ENCODE data around the gene ATP8B4. TPM values are rescaled to one million over a fixed set of nuclear protein-coding genes. Genes with fewer than 3 reads are reported as not detected.

The ATP8B4 gene
- total and polyA plus RNA-seq, 10 of the 15 experiments (the other 5 are each of a cell fraction or from before 2014, with no cell fraction given): 0.02 to 0.94 (median 0.19) TPM

DNA sequence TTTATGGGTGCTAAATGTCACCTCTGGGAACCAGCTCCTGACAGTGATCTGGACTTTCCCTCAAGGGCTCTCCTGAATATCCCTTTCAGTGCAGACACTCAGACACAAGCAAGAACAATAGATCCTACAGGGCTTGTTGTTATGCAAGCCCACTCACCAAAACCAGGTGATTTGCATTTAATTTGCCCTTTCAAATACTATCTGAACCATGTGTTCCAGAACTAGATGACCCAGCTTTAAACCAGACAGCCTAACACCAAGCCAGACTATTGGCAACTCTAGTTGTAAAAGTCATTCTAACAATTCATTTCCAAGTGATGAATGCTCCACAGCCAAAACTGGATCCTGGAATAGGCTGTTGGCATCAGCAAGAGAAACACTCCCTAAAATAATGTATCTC, 5.6 kb upstream of the ATP8B4 start:
- BruUV-seq (replicated peaks): no TSS peak

More for the DNA sequence above, 5.6 kb upstream of the ATP8B4 start:
- RAD21 ChIA-PET (ENCODE audit: unreplicated experiment): no interaction called here
- intact Hi-C loops (cut with micrococcal nuclease; ENCODE audit: unreplicated experiment) (no loop called here), in situ Hi-C loops (cut with MboI) (no loop called here)
- peaks cover 0 to 3% of the 10 kb centered on the region in 2 experiments; a peak in 1 of 4 replicates for H3K27me3 ChIP-seq (replicated peaks in 1 of 2; ENCODE audit: control insufficient read depth in 2 of 2, insufficient read depth in 2 of 2, low read length in 1 of 2)
- CTCF ChIA-PET: no interaction called here
- no peaks in the 10 kb centered on the region; the same call in 2 of the 3 replicates for H3K9me3 ChIP-seq (replicated peaks; ENCODE audit: control insufficient read depth, insufficient read depth, low read length)
- H4K20me1 ChIP-seq (ENCODE audit: control insufficient read depth, insufficient read depth): no peaks in the 10 kb centered on the region
- no peak for ATAC-seq
- no peak for FAIRE-seq
- SMC1A ChIA-PET (ENCODE audit: uncharacterized antibody, unreplicated experiment): interaction anchor here (1.4 kb wide), 1 partner anchor 53 kb away, joined by 3 read pairs; no protein-coding TSS in a partner anchor
- H2AFZ ChIP-seq (ENCODE audit: control insufficient read depth, low read depth, low read length): no peak overlapping the region
- no peak for DNase-seq (ENCODE audit: low read depth, low spot score)
- H3K79me2 ChIP-seq (ENCODE audit: control insufficient read depth, insufficient read depth, low read length): no peaks in the 10 kb centered on the region
- H3K4me2 ChIP-seq (ENCODE audit: control insufficient read depth, insufficient read depth): no peak overlapping the region
- H3K9ac ChIP-seq (ENCODE audit: control insufficient read depth, insufficient read depth, low read length): no peak overlapping the region
- no peaks in the 10 kb centered on the region for H3K4me1 ChIP-seq (ENCODE audit: control insufficient read depth, insufficient read depth, low read length)
- POLR2A ChIA-PET: no interaction called here
- no peak overlapping the region for H3K27ac ChIP-seq (ENCODE audit: control insufficient read depth, insufficient read depth)
- TF ChIP-seq CREM (IDR thresholded peaks at IDR 0.05; ENCODE audit: low read depth): no peak
- no peak for TF ChIP-seq GABPA (IDR thresholded peaks at IDR 0.05; ENCODE audit: low read depth)
- TF ChIP-seq NFXL1 (IDR thresholded peaks at IDR 0.05; ENCODE audit: borderline replicate concordance): no peak
- TF ChIP-seq, protein P1, sequence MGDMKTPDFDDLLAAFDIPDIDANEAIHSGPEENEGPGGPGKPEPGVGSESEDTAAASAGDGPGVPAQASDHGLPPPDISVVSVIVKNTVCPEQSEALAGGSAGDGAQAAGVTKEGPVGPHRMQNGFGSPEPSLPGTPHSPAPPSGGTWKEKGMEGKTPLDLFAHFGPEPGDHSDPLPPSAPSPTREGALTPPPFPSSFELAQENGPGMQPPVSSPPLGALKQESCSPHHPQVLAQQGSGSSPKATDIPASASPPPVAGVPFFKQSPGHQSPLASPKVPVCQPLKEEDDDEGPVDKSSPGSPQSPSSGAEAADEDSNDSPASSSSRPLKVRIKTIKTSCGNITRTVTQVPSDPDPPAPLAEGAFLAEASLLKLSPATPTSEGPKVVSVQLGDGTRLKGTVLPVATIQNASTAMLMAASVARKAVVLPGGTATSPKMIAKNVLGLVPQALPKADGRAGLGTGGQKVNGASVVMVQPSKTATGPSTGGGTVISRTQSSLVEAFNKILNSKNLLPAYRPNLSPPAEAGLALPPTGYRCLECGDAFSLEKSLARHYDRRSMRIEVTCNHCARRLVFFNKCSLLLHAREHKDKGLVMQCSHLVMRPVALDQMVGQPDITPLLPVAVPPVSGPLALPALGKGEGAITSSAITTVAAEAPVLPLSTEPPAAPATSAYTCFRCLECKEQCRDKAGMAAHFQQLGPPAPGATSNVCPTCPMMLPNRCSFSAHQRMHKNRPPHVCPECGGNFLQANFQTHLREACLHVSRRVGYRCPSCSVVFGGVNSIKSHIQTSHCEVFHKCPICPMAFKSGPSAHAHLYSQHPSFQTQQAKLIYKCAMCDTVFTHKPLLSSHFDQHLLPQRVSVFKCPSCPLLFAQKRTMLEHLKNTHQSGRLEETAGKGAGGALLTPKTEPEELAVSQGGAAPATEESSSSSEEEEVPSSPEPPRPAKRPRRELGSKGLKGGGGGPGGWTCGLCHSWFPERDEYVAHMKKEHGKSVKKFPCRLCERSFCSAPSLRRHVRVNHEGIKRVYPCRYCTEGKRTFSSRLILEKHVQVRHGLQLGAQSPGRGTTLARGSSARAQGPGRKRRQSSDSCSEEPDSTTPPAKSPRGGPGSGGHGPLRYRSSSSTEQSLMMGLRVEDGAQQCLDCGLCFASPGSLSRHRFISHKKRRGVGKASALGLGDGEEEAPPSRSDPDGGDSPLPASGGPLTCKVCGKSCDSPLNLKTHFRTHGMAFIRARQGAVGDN (IDR thresholded peaks at IDR 0.05): no peak
- TF ChIP-seq IRF4 (IDR thresholded peaks at IDR 0.05; ENCODE audit: low read depth, low read length): no peak
- no peak overlapping the region for H3K4me3 ChIP-seq
- no peaks in the 10 kb centered on the region for H3K36me3 ChIP-seq (ENCODE audit: control insufficient read depth in 2 of 2, insufficient read depth in 2 of 2, low read length in 1 of 2)

Data from GM12878 (cell line).